NCI-H460 (cell line): Measurements from ENCODE around the gene KNCN. TPM values are rescaled to one million over a fixed set of nuclear protein-coding genes. Genes with fewer than 3 reads are reported as not detected.

Source experiments
- DNase-seq: peaks from one replicate; pipeline ENCODE4 v3.0.0-alpha.2; 2016; ENCODE audit warnings: low read depth; ENCODE audit errors: extremely low read depth
- polyA plus RNA-seq: library from polyadenylated mRNA; depleted of rRNA; stranded (reverse); fragments of >200 nt; gene quantifications from 2 replicates; pipeline ENCODE4 v1.2.3, GENCODE V29; 2014; cell fraction: nucleus; rRNA removed
- total RNA-seq: library from RNA; depleted of rRNA; stranded (reverse); fragments of >200 nt; shearing (Covaris generic); gene quantifications from 2 replicates; pipeline ENCODE4 v1.2.3, GENCODE V29; 2014; rRNA removed

The KNCN gene
- not detected in 2 replicates for total RNA-seq
- not detected in 2 replicates for polyA plus RNA-seq

- DNase-seq = no peak
Measured at GRCh38 chr1:46551597-46552095, at the start of gene KNCN. TSS of gene KNCN (minus strand) at chr1:46551647. CDS start at chr1:46551215, 432 bp downstream.

- no peak for DNase-seq
Measured at GRCh38 chr1:46599059-46599970, 47.9 kb upstream of the KNCN start.

GRCh38 chr1:46596846-46597245 is 45.4 kb upstream of the KNCN start:
- DNase-seq = no peak

- no peak for DNase-seq
Measured at GRCh38 chr1:46596036-46596435, 44.6 kb upstream of the KNCN start.

GRCh38 chr1:46595127-46595526 is 43.7 kb upstream of the KNCN start:
- no peak for DNase-seq

- DNase-seq = no peak
Measured at GRCh38 chr1:46594063-46594462, 42.6 kb upstream of the KNCN start.

GRCh38 chr1:46592823-46593222 is 41.4 kb upstream of the KNCN start:
- no peak for DNase-seq

- no peak for DNase-seq
Measured at GRCh38 chr1:46589529-46589928, 38.1 kb upstream of the KNCN start.

GRCh38 chr1:46587069-46587468 is 35.6 kb upstream of the KNCN start:
- no peak for DNase-seq

- DNase-seq = no peak
Measured at GRCh38 chr1:46585312-46585938, 34.0 kb upstream of the KNCN start.

GRCh38 chr1:46583494-46583893 is 32.0 kb upstream of the KNCN start:
- no peak for DNase-seq

GRCh38 chr1:46582972-46583371 is 31.5 kb upstream of the KNCN start:
- no peak for DNase-seq

- DNase-seq = no peak
Measured at GRCh38 chr1:46581681-46582455, 30.4 kb upstream of the KNCN start.

GRCh38 chr1:46580140-46580903 is 28.9 kb upstream of the KNCN start:
- DNase-seq = no peak

GRCh38 chr1:46577671-46578070 is 26.2 kb upstream of the KNCN start:
- DNase-seq = no peak

- DNase-seq = no peak
Measured at GRCh38 chr1:46576596-46576995, 25.1 kb upstream of the KNCN start.

- DNase-seq = no peak
Measured at GRCh38 chr1:46575778-46576177, 24.3 kb upstream of the KNCN start.

GRCh38 chr1:46575300-46575699 is 23.9 kb upstream of the KNCN start:
- no peak for DNase-seq

GRCh38 chr1:46571691-46572225 is 20.3 kb upstream of the KNCN start:
- DNase-seq = no peak
